Kidney (tissue), 14 donors: Measurements from ENCODE around the gene FBXO42. TPM values are rescaled to one million over a fixed set of nuclear protein-coding genes. Genes with fewer than 3 reads are reported as not detected.

ENCODE experiments used
- DNase-seq, 5 donors: peaks; one replicate each; pipeline ENCODE4 v3.0.0-alpha.2; 2013 to 2020
- FAIRE-seq: peaks from 2 replicates; lab custom pipeline; 2012; peaks lifted over from hg19 to GRCh38; lab: Jason Lieb, UNC
- H3K27ac ChIP-seq, 2 donors: one replicate each; pipeline ENCODE4 v1.7.0; 2013; ENCODE audit warnings: low read depth in 2 of 2, low read length in 2 of 2, inconsistent platforms in 1 of 2
- H3K27me3 ChIP-seq: one replicate; pipeline ENCODE4 v1.7.1; 2013; ENCODE audit warnings: low read length, inconsistent platforms; ENCODE audit not compliant: control insufficient read depth, insufficient read depth
- H3K36me3 ChIP-seq, 3 donors: one replicate each; pipeline versions ENCODE4 v1.7.0 to v1.7.1; 2013; ENCODE audit warnings: low read length in 3 of 3, control low read depth in 1 of 3, inconsistent platforms in 1 of 3; ENCODE audit not compliant: insufficient read depth in 3 of 3, control insufficient read depth in 2 of 3
- H3K4me1 ChIP-seq, 3 donors: one replicate each; pipeline versions ENCODE4 v1.7.0 to v1.7.1; 2013; ENCODE audit warnings: low read length in 3 of 3, inconsistent platforms in 1 of 3, low read depth in 1 of 3; ENCODE audit not compliant: control insufficient read depth in 2 of 3, insufficient read depth in 2 of 3
- H3K4me3 ChIP-seq, 3 donors: one replicate each; pipeline versions ENCODE4 v1.7.0 to v1.8.1; 2013; ENCODE audit warnings: low read length in 3 of 3, control low read depth in 1 of 3, inconsistent platforms in 1 of 3
- H3K9ac ChIP-seq, 3 donors: one replicate each; pipeline versions ENCODE4 v1.7.0 to v1.7.1; 2013; ENCODE audit warnings: low read length in 3 of 3, control low read depth in 1 of 3, inconsistent platforms in 1 of 3
- H3K9me3 ChIP-seq, 3 donors: one replicate each; pipeline versions ENCODE4 v1.7.0 to v1.7.1; 2013; ENCODE audit warnings: low read length in 3 of 3, control low read depth in 1 of 3, inconsistent platforms in 1 of 3; ENCODE audit not compliant: control insufficient read depth in 2 of 3, insufficient read depth in 1 of 3
- intact Hi-C: fragments of 100-400 bp; cut with DNase I; formaldehyde crosslinking; loops from one replicate; pipeline ENCODE4 v1.11.1; 2022
- polyA plus RNA-seq: library from polyadenylated mRNA; stranded (reverse); fragments of 350-450 nt; fragmentation: Illumina TruSeq; extraction: RNeasy Lipid Tissue Mini Kit (QIAGEN cat#74804); gene quantifications from one replicate; pipeline ENCODE4 v1.2.3, GENCODE V29; 2014; ENCODE audit warnings: low read depth, low replicate concordance; ENCODE audit not compliant: insufficient read depth
- total RNA-seq: library from RNA; stranded (reverse); fragmentation: NEBNext Ultra II Directional; extraction: Animal tissue kit (Norgen Biotek cat#: 25700); gene quantifications from one replicate; pipeline ENCODE4 v1.2.1, GENCODE V29; 2021
- TF ChIP-seq, protein P1 (sequence below): IDR thresholded peaks from 3 replicates; pipeline ENCODE4 v1.5.1; 2012; ENCODE audit warnings: mild to moderate bottlenecking, moderate library complexity, borderline replicate concordance; ENCODE audit not compliant: insufficient read depth; ENCODE audit errors: extremely low read depth
- donor health status: control.
- donor health status: control.
- donor health status: control.
- donor health status: control.
- donor health status: control.
- donor health status: DM: yes; HTN: yes; CAD: no.
- donor health status: Normal renal cell carcinoma (clear cell type).

The FBXO42 gene
- total and polyA plus RNA-seq, 2 donors from 2014 or later = 14.1 to 22.1 TPM

DNA sequence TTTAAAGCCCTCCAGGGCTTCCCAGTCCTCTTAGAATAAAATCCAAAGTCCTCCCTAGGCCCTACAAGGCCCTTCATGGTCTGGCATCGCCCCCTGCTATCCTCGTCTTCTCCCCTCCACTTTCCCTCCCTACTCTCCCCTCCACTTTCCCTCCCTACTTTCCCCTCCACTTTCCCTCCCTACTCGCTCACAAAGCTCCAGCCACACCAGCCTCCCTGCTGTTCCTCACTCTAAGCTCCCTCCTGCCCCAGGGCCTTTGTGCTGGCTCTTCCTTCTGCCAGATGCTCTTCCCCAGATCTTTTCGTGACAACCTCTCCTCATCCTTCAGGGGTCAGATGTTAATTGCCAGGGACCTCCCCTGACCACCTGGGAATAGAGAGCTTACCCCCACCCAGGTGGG lies 152.6 kb downstream of the FBXO42 start:
- FAIRE-seq (no peak), DNase-seq (no peak)
- intact Hi-C loops = no loop called here
- Histone ChIP-seq H3K9me3 (no peaks in the 10 kb centered on the region), H3K9ac (no peak overlapping the region), H3K27me3 (no peaks in the 10 kb centered on the region), H3K4me1 (no peaks in the 10 kb centered on the region), H3K27ac (no peak overlapping the region), H3K36me3 (no peaks in the 10 kb centered on the region), H3K4me3 (no peak overlapping the region)
- TF ChIP-seq, protein P1, sequence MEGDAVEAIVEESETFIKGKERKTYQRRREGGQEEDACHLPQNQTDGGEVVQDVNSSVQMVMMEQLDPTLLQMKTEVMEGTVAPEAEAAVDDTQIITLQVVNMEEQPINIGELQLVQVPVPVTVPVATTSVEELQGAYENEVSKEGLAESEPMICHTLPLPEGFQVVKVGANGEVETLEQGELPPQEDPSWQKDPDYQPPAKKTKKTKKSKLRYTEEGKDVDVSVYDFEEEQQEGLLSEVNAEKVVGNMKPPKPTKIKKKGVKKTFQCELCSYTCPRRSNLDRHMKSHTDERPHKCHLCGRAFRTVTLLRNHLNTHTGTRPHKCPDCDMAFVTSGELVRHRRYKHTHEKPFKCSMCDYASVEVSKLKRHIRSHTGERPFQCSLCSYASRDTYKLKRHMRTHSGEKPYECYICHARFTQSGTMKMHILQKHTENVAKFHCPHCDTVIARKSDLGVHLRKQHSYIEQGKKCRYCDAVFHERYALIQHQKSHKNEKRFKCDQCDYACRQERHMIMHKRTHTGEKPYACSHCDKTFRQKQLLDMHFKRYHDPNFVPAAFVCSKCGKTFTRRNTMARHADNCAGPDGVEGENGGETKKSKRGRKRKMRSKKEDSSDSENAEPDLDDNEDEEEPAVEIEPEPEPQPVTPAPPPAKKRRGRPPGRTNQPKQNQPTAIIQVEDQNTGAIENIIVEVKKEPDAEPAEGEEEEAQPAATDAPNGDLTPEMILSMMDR = no peak

DNA sequence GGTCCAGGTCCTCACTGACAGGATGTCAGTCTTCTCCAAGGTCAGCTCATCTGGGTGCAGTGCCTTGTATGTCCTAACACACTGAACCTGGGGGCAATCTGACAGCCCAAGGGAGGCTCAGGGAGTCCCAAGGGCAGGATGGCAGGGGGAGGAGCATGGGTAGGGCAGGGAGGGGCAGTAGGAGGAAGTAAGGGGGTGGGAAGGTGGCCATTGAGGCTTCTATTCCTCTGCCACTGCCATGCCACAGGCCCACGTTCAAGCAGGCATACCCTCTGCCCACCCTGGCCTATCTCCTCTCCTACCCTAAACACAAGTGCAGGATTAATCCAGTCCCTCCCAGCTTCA lies 153.2 kb downstream of the FBXO42 start:
- no peak overlapping the region for H3K27ac ChIP-seq
- no peak overlapping the region for H3K9ac ChIP-seq
- H3K9me3 ChIP-seq = no peaks in the 10 kb centered on the region
- no peaks in the 10 kb centered on the region for H3K27me3 ChIP-seq
- H3K4me1 ChIP-seq = no peaks in the 10 kb centered on the region
- DNase-seq (no peak), FAIRE-seq (no peak)
- intact Hi-C loops = no loop called here
- no peak overlapping the region for H3K4me3 ChIP-seq
- H3K36me3 ChIP-seq = no peaks in the 10 kb centered on the region
- TF ChIP-seq, protein P1 = no peak

DNA sequence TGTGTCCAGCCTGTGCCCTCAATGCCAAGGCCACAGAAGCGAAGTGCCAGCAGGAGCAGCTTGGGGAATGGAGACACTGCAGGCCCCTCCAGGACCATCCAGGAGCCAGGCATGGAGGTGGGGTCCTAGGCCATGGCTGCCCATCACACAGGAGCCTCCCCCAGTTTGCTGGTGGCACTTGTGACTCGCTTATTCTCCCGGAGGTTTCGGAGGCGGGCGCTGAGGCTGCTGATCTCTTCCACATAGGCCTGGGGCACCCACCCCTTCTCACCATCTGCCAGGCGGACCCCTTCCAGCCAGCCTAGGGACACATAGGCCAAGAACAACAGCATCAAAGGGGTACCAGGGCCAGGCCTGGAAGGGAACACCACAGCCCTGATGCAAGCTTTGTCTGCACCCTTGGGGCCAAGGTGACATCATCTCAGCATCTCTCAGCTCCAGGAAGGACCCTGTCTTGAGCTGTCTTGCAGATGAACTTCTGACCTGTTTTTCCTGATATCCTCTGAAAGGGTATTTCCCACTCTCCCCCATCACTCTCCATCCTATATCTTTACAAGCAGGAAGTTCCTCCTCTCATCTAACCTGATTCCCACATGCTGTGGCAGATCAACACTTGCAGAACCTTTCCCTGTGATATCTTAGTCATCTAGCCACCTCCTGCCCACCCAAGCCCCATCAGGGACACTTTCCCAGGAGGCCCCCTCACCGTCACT lies 153.7 kb downstream of the FBXO42 start:
- FAIRE-seq = no peak
- Histone ChIP-seq H3K9me3 (no peaks in the 10 kb centered on the region), H3K9ac (no peak overlapping the region), H3K36me3 (no peaks in the 10 kb centered on the region), H3K27ac (no peak overlapping the region), H3K4me1 (no peaks in the 10 kb centered on the region), H3K4me3 (no peak overlapping the region), H3K27me3 (no peaks in the 10 kb centered on the region)
- intact Hi-C loops = no loop called here
- DNase-seq = peak in 1 of 5 donors; percentile 67
- TF ChIP-seq, protein P1 = no peak

DNA sequence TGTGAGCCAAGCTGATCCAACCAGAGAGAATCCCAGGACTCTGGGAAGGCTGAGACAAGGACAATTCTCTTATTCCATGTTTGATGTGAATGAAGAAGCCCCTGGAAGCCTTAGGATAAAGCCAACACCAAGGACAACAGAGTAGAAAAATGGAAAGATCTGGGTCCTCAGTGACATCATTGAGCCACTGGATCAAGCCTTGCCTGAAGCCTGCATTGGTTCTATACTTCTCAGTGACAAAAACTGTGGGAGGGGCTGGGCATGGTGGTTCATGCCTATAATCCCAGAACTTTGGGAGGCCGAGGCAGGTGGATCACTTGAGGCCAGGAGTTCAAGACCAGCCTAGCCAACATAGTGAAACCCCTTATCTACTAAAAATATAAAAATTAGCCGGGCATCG lies 155.4 kb downstream of the FBXO42 start:
- H3K27ac ChIP-seq = no peak overlapping the region
- no peaks in the 10 kb centered on the region for H3K27me3 ChIP-seq
- TF ChIP-seq, protein P1 = no peak
- no peaks in the 10 kb centered on the region for H3K36me3 ChIP-seq
- DNase-seq = no peak
- no peaks in the 10 kb centered on the region for H3K4me1 ChIP-seq
- no peak overlapping the region for H3K9ac ChIP-seq
- H3K4me3 ChIP-seq = no peak overlapping the region
- no peaks in the 10 kb centered on the region for H3K9me3 ChIP-seq
- intact Hi-C loops = no loop called here
- FAIRE-seq = no peak
